Lower leg skin (tissue), 3 donors: ENCODE data around the gene NPHP3.

Experiments used
- POLR2A ChIP-seq, 2 donors: fragments of 450-650 bp; IDR thresholded peaks; one replicate each; pipeline ENCODE4 v1.6.1; 2016 to 2017; ENCODE audit warnings: antibody characterized with exemption in 2 of 2, mild to moderate bottlenecking in 1 of 2, moderate library complexity in 1 of 2
- TF ChIP-seq, protein P1 (sequence below), 3 donors: fragments of 450-650 bp; IDR thresholded peaks; one replicate each; pipeline ENCODE4 v1.5.1; 2016; ENCODE audit warnings: antibody characterized with exemption in 3 of 3, mild to moderate bottlenecking in 3 of 3, moderate library complexity in 2 of 3

DNA sequence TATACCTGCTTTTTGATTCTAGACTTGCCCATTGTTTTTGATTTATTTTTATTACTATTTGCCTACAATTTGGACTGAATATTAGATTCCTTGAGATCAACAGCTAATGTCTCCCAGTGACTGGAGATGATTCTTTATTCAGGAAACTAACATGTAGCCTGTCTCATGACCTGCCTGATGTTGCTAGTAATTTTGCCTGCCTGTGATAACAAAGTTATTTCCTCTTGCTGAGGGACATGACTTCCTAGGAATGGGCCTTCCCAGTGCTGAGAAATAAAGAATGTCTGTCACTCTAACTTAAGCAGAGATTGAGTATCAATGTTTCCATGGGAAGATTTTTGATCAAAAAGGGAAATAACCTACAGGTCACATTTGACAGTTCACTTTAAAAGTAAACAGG is 13.4 kb upstream of the NPHP3 start:
- no peak for TF ChIP-seq POLR2A (IDR thresholded peaks at IDR 0.05)
- TF ChIP-seq, protein P1, sequence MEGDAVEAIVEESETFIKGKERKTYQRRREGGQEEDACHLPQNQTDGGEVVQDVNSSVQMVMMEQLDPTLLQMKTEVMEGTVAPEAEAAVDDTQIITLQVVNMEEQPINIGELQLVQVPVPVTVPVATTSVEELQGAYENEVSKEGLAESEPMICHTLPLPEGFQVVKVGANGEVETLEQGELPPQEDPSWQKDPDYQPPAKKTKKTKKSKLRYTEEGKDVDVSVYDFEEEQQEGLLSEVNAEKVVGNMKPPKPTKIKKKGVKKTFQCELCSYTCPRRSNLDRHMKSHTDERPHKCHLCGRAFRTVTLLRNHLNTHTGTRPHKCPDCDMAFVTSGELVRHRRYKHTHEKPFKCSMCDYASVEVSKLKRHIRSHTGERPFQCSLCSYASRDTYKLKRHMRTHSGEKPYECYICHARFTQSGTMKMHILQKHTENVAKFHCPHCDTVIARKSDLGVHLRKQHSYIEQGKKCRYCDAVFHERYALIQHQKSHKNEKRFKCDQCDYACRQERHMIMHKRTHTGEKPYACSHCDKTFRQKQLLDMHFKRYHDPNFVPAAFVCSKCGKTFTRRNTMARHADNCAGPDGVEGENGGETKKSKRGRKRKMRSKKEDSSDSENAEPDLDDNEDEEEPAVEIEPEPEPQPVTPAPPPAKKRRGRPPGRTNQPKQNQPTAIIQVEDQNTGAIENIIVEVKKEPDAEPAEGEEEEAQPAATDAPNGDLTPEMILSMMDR (IDR thresholded peaks at IDR 0.05) = no peak
